HCT116 (cell line): ENCODE measurements around the gene A2M. TPM values are rescaled to one million over a fixed set of nuclear protein-coding genes. Genes with fewer than 3 reads are reported as not detected.

Source experiments
- ATAC-seq: fragments of 200-7000 bp; cut with Tn5 transposase; 2 replicates; pipeline ENCODE4 v1.9.1; 2020; ENCODE audit warnings: mild to moderate bottlenecking, moderate library complexity
- BruUV-seq: library from RNA; stranded (reverse); fragments of 400-500 nt; replicated peaks from 2 replicates; lab custom pipeline; 2021; lab: Mats Ljungman, UMichigan
- CTCF ChIA-PET: fragments of 300-600 bp; sonication (Branson Sonifier 250); formaldehyde crosslinking; loops from one replicate; lab custom pipeline; 2021; ENCODE audit warnings: antibody characterized with exemption; lab: Charles Lee
- POLR2A ChIA-PET: fragments of 300-600, 350-600 bp; sonication (Branson Sonifier 250); formaldehyde crosslinking; loops from one replicate; lab custom pipeline; 2021; ENCODE audit warnings: antibody characterized with exemption; lab: Charles Lee
- RAD21 ChIA-PET, 2 experiments: fragments of 300-600 bp; sonication (Branson Sonifier 250); formaldehyde crosslinking; loops; one replicate each; lab custom pipeline; 2023; ENCODE audit warnings: low total read pairs in 2 of 2; ENCODE audit not compliant: uncharacterized antibody in 2 of 2, unreplicated experiment in 2 of 2, low non-redundant PET in 1 of 2; lab: Charles Lee
- DNase-seq: peaks from one replicate; pipeline ENCODE4 v3.0.0-alpha.2; 2010; ENCODE audit warnings: low read depth, low spot score
- H2AFZ ChIP-seq: fragments of 200-600 bp; shearing (Covaris generic), sonication (generic); 2 replicates; pipeline ENCODE4 v1.6.1; 2017; ENCODE audit warnings: low read depth, mixed run types, mixed read lengths, antibody characterized with exemption, low read length; ENCODE audit not compliant: poor library complexity, severe bottlenecking
- H3K27ac ChIP-seq: 2 replicates; pipeline ENCODE4 v1.5.1; 2012; ENCODE audit warnings: low read depth, low read length
- H3K27me3 ChIP-seq: fragments of 200-600 bp; sonication (generic); 2 replicates; pipeline ENCODE4 v1.6.1; 2016; ENCODE audit warnings: mixed run types, low read length, mixed read lengths; ENCODE audit not compliant: insufficient read depth
- H3K36me3 ChIP-seq, 2 experiments: fragments of 200-500 bp in 1 of 2; fragments of 200-600 bp in 1 of 2; sonication (Bioruptor generic) in 1 of 2; sonication (generic) in 1 of 2; 2 replicates each; pipeline versions ENCODE4 v1.5.1 to v1.6.1; 2014 to 2016; ENCODE audit warnings: low read length in 2 of 2, inconsistent platforms in 1 of 2, mixed read lengths in 1 of 2, mixed run types in 1 of 2; ENCODE audit not compliant: insufficient read depth in 2 of 2, control insufficient read depth in 1 of 2
- H3K4me1 ChIP-seq, 2 experiments: fragments of 200-600 bp in 1 of 2; sonication (generic) in 1 of 2; 2 replicates each; pipeline versions ENCODE4 v1.5.1 to v1.6.1; 2012 to 2017; ENCODE audit warnings: low read length in 2 of 2, inconsistent platforms in 1 of 2, mild to moderate bottlenecking in 1 of 2, mixed read lengths in 1 of 2, mixed run types in 1 of 2, moderate library complexity in 1 of 2; ENCODE audit not compliant: insufficient read depth in 2 of 2, control insufficient read depth in 1 of 2
- H3K4me2 ChIP-seq: fragments of 200-600 bp; sonication (generic); 2 replicates; pipeline ENCODE4 v1.6.1; 2017; ENCODE audit warnings: mixed run types, low read length, mixed read lengths
- H3K4me3 ChIP-seq, 2 experiments: fragments of 200-600 bp in 1 of 2; sonication (generic) in 1 of 2; replicated peaks in 1 of 2; 2 replicates each; pipeline ENCODE4 v1.5.1; 2011 to 2016; ENCODE audit warnings: low read length in 2 of 2, control low read depth in 1 of 2, low read depth in 1 of 2, mild to moderate bottlenecking in 1 of 2, mixed read lengths in 1 of 2, mixed run types in 1 of 2
- H3K79me2 ChIP-seq: fragments of 200-600 bp; sonication (generic); 2 replicates; pipeline ENCODE4 v1.6.1; 2017; ENCODE audit warnings: mild to moderate bottlenecking, mixed run types, low read length, moderate library complexity, mixed read lengths; ENCODE audit not compliant: insufficient read depth
- H3K9ac ChIP-seq: fragments of 200-600 bp; sonication (generic); 2 replicates; pipeline ENCODE4 v1.6.1; 2016; ENCODE audit warnings: low read length, mixed read lengths
- H3K9me2 ChIP-seq: fragments of 200-600 bp; sonication (generic), shearing (Covaris generic); 2 replicates; pipeline ENCODE4 v1.6.1; 2017; ENCODE audit warnings: mixed run types, mild to moderate bottlenecking, moderate library complexity; ENCODE audit not compliant: insufficient read depth
- H3K9me3 ChIP-seq, 2 experiments: fragments of 200-500 bp in 1 of 2; fragments of 200-600 bp in 1 of 2; sonication (Bioruptor generic) in 1 of 2; sonication (generic) in 1 of 2; 2 replicates each; pipeline ENCODE4 v1.6.1; 2014 to 2017; ENCODE audit warnings: low read length in 2 of 2, mixed read lengths in 2 of 2, inconsistent platforms in 1 of 2, low read depth in 1 of 2, mild to moderate bottlenecking in 1 of 2, mixed run types in 1 of 2, moderate library complexity in 1 of 2; ENCODE audit not compliant: control insufficient read depth in 1 of 2, insufficient read depth in 1 of 2
- H4K20me1 ChIP-seq: fragments of 200-600 bp; sonication (generic), shearing (Covaris generic); 2 replicates; pipeline ENCODE4 v1.6.1; 2017; ENCODE audit warnings: mixed run types, mild to moderate bottlenecking, moderate library complexity; ENCODE audit not compliant: insufficient read depth
- ATF3 ChIP-seq: IDR thresholded peaks from 2 replicates; pipeline ENCODE4 v1.6.1; 2012
- CEBPB ChIP-seq: IDR thresholded peaks from 2 replicates; pipeline ENCODE4 v1.6.1; 2012; ENCODE audit warnings: low read depth
- CTCF ChIP-seq, 3 experiments: fragments of 200-600 bp in 1 of 3; sonication (generic) in 1 of 3; IDR thresholded peaks in 2 of 3; conservative IDR thresholded peaks in 1 of 3; 2 replicates each; pipeline ENCODE4 v1.5.1; 2012 to 2017; ENCODE audit warnings: low read depth in 2 of 3, low read length in 2 of 3, antibody characterized with exemption in 1 of 3, borderline replicate concordance in 1 of 3, control low read depth in 1 of 3, mild to moderate bottlenecking in 1 of 3, mixed read lengths in 1 of 3, mixed run types in 1 of 3, moderate library complexity in 1 of 3; ENCODE audit not compliant: insufficient read depth in 1 of 3
- EZH2 ChIP-seq: fragments of 200-600 bp; sonication (generic); IDR thresholded peaks from 2 replicates; pipeline ENCODE4 v1.6.1; 2017; ENCODE audit warnings: antibody characterized with exemption, mixed run types
- EZH2phosphoT487 ChIP-seq: fragments of 200-600 bp; IDR thresholded peaks from 2 replicates; pipeline ENCODE4 v1.6.1; 2018; ENCODE audit warnings: antibody characterized with exemption, borderline replicate concordance
- FOSL1 ChIP-seq: IDR thresholded peaks from 2 replicates; pipeline ENCODE4 v1.6.1; 2012; ENCODE audit warnings: low read depth
- JUND ChIP-seq: IDR thresholded peaks from 2 replicates; pipeline ENCODE4 v1.6.1; 2012
- POLR2A ChIP-seq: IDR thresholded peaks from 2 replicates; pipeline ENCODE4 v1.7.0; 2011; ENCODE audit warnings: borderline replicate concordance; ENCODE audit not compliant: insufficient read depth, insufficient read length; ENCODE audit errors: extremely low read depth
- RAD21 ChIP-seq: IDR thresholded peaks from 2 replicates; pipeline ENCODE4 v1.6.1; 2012; ENCODE audit warnings: low read depth, mild to moderate bottlenecking
- SIN3A ChIP-seq: IDR thresholded peaks from 2 replicates; pipeline ENCODE4 v1.6.1; 2012; ENCODE audit warnings: low read depth
- SP1 ChIP-seq: IDR thresholded peaks from 2 replicates; pipeline ENCODE4 v1.6.1; 2012; ENCODE audit warnings: low read depth
- SRF ChIP-seq: IDR thresholded peaks from 2 replicates; pipeline ENCODE4 v1.6.1; 2012; ENCODE audit warnings: low read depth
- ZBTB33 ChIP-seq: IDR thresholded peaks from 2 replicates; pipeline ENCODE4 v1.6.1; 2011; ENCODE audit warnings: mild to moderate bottlenecking, low read length, moderate library complexity; ENCODE audit not compliant: insufficient replicate concordance; ENCODE audit errors: extremely low read depth
- ZFX ChIP-seq: fragments of 450-650 bp; IDR thresholded peaks from 2 replicates; pipeline ENCODE4 v1.6.1; 2017
- ZNF274 ChIP-seq: fragments of 200-500 bp; sonication (Bioruptor generic); IDR thresholded peaks from 2 replicates; pipeline ENCODE4 v1.6.1; 2014; ENCODE audit warnings: mild to moderate bottlenecking, low read depth, low read length, inconsistent platforms
- intact Hi-C: fragments of 100-400 bp; cut with micrococcal nuclease; formaldehyde crosslinking; loops from 2 replicates; pipeline ENCODE4 v1.10.0; 2022
- total RNA-seq: library from RNA; stranded (reverse); gene quantifications from one replicate; pipeline ENCODE4 v1.2.1, GENCODE V29; 2021; ENCODE audit not compliant: unreplicated experiment

A2M gene
- total RNA-seq, 1 experiment from 2014 or later = 3.0 TPM

- POLR2A ChIA-PET = interaction anchor here (0.6 to 1.1 kb wide), 7 partner anchors 11 to 641 kb away, joined by 3 to 5 read pairs (median 4); no protein-coding TSS in a partner anchor
- CTCF ChIA-PET = interaction anchor here (0.6 to 1.8 kb wide), 3 partner anchors 175 to 822 kb away, joined by 4 to 6 read pairs (median 6); no protein-coding TSS in a partner anchor
- Histone ChIP-seq H3K27ac (peak overlapping the region; percentile 68), H3K36me3 (no peaks in the 10 kb centered on the region), H3K9ac (peak overlapping the region; percentile 66), H4K20me1 (no peaks in the 10 kb centered on the region), H3K27me3 (no peaks in the 10 kb centered on the region), H3K79me2 (no peaks in the 10 kb centered on the region), H3K4me3 (peak overlapping the region; percentile 80 to 81), H2AFZ (peak overlapping the region; percentile 87), H3K4me1 (peaks cover 8 to 19% of the 10 kb centered on the region in 2 experiments; a peak in 3 of 4 replicates), H3K9me3 (no peaks in the 10 kb centered on the region), H3K9me2 (no peaks in the 10 kb centered on the region), H3K4me2 (peak overlapping the region; percentile 78)
- TF ChIP-seq JUND (no peak), SP1 (no peak), RAD21 (no peak), EZH2phosphoT487 (no peak), CEBPB (no peak), ZNF274 (no peak), POLR2A (no peak), FOSL1 (no peak), ATF3 (no peak), EZH2 (no peak), SRF (no peak), CTCF (IDR thresholded peaks at IDR 0.05 in 2 of 3, conservative IDR thresholded peaks at IDR 0.05 in 1 of 3; ENCODE audit: borderline replicate concordance in 1 of 3, insufficient read depth in 1 of 3, low read depth in 2 of 3, low read length in 2 of 3) (no peak), SIN3A (no peak), ZBTB33 (no peak), ZFX (no peak)
- RAD21 ChIA-PET = no interaction called here
- DNase-seq (no peak), ATAC-seq (no peak)
- intact Hi-C loops = no loop called here
- no TSS peak for BruUV-seq
These were observed 50.2 kb downstream of the A2M start for GRCh38 chr12:9065607-9065856.
